Keratinocyte (primary cell): ENCODE results near the gene TUBE1.

ENCODE experiments used
- EZH2 ChIP-seq: IDR thresholded peaks from one replicate; pipeline ENCODE4 v1.6.1; 2012; ENCODE audit warnings: inconsistent platforms, mild to moderate bottlenecking, low read length, moderate library complexity
- TF ChIP-seq, protein P1 (sequence below), 3 experiments: IDR thresholded peaks in 1 of 3; conservative IDR thresholded peaks in 1 of 3; optimal IDR thresholded peaks in 1 of 3; 2 replicates in 2 of 3; 3 replicates in 1 of 3; pipeline versions ENCODE3 to v1.5.1; 2011; ENCODE audit warnings: low read length in 3 of 3, mild to moderate bottlenecking in 3 of 3, moderate library complexity in 2 of 3, control low read depth in 1 of 3, inconsistent platforms in 1 of 3; ENCODE audit not compliant: insufficient read depth in 2 of 3; ENCODE audit errors: extremely low read depth in 1 of 3

DNA sequence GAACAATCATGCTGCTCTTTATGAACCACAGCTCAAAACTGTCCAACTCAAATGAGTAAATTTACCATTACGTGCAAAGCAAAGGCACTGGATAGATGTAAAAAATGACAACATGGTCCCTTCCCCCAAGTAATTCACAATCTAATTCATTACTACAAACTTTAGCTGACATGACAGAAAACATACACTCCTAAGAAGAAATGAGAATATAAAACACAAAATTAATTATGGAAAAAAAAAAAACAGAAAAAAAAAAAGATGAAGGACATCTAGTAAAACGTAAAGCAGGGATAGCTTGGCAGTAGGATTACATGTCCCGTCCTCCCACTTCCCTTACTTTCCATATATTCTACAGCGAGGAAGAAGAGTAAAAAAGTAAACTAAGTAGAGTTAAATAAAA, 5.7 kb downstream of the TUBE1 start:
- TF ChIP-seq, protein P1, sequence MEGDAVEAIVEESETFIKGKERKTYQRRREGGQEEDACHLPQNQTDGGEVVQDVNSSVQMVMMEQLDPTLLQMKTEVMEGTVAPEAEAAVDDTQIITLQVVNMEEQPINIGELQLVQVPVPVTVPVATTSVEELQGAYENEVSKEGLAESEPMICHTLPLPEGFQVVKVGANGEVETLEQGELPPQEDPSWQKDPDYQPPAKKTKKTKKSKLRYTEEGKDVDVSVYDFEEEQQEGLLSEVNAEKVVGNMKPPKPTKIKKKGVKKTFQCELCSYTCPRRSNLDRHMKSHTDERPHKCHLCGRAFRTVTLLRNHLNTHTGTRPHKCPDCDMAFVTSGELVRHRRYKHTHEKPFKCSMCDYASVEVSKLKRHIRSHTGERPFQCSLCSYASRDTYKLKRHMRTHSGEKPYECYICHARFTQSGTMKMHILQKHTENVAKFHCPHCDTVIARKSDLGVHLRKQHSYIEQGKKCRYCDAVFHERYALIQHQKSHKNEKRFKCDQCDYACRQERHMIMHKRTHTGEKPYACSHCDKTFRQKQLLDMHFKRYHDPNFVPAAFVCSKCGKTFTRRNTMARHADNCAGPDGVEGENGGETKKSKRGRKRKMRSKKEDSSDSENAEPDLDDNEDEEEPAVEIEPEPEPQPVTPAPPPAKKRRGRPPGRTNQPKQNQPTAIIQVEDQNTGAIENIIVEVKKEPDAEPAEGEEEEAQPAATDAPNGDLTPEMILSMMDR (optimal IDR thresholded peaks at IDR 0.05 in 1 of 3, IDR thresholded peaks at IDR 0.05 in 1 of 3, conservative IDR thresholded peaks at IDR 0.05 in 1 of 3; ENCODE audit: extremely low read depth in 1 of 3, insufficient read depth in 2 of 3, low read length in 3 of 3): no peak
- no peak for TF ChIP-seq EZH2
